CD4-positive, alpha-beta T cell treated with Interleukin-6 at 100 ng/mL for 8 hours (primary cell): ENCODE measurements around the gene RNASE4.
"Not testable (repeated sequence)": the region's sequence is repeated elsewhere in the genome, so short reads cannot be mapped to it uniquely, and the experiment has no call there.

Source experiments
- DNase-seq: peaks from one replicate; pipeline ENCODE4 v3.0.0-alpha.2; 2020; ENCODE audit warnings: mixed read lengths, low spot score

Gene RNASE4, protein sequence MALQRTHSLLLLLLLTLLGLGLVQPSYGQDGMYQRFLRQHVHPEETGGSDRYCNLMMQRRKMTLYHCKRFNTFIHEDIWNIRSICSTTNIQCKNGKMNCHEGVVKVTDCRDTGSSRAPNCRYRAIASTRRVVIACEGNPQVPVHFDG

DNA sequence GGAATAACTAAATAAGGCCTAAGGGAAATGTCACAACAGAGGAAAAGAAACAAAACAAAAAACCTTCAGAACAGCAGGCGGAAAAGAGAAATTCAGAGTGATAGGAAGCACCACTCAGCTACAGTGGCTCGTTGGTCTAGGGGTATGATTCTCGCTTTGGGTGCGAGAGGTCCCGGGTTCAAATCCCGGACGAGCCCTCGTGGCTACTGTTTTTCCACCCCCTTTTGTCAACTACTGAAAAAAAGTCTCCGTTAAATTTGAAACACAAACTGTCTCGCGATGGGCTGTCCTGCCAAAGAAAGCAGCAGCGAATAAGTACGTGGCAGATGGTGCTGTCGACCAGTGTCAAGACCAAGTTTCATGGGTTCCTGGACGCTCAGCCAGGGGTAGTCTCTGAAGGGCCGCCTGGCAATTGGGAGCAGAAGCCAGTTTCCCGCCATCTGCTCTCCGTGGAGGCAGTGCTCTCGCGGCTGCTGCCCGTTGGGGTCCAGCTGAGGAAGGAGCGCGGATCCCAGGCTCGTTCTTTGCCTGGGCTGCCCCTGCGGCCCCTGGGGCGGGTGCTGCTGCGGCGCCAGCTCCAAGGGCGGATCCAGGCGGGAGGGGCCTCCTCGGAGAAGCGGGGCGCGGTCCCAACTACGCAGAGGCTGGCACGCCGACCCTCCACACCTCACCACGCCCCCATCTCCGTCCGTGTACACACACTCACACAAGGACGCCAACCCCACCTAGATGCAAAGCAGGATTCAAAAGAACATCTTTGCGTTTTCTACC, at the start of gene RNASE4:
Gene RNASE4, plus strand, starts transcription at position 670 of the 771 bp plus-strand sequence. CDS start 14,812 bp downstream, outside the sequence.
- peak; percentile 74 for DNase-seq

DNA sequence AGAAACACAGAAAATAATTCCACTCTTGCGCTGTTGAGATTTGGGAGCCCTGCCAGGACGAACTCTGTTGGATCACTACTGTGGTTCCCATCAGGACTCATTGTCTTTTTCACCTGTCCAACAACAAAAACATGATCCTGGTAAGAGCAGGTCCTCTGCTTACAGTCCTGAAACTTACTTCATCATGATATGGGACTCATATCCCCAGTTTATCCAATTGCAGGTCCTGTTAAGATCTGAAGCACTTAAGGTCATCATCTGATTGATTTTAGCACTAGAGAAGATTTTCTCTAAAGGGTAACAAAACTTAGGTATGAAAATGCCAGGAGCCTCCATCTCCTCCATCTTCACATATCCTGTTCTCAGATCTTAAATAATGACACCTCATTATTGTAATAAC, 42.8 kb upstream of the RNASE4 start, which contains the start of gene OR6S1:
Gene OR6S1, minus strand, starts transcription at position 101 of the 400 bp plus-strand sequence. Its CDS starts 0 bp downstream, at position 101.
- no peak for DNase-seq

DNA sequence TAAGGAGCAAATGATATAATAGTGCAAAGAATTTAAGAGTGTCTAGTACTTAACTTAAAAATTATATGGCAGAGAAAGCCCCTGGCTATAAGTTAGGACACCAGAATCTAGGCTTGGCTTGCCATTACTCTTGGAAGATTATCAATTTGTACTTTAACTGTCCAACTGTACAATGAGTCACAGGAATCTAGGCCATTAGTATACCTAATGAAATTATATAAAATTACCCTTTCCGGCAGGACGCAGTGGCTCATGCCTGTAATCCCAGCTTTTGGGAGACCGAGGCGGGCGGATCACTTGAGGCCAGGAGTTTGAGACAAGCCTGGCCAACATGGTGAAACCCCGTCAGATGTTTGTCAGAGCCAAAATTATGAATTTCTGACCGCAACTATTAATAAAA, 42.2 kb upstream of the RNASE4 start:
- no peak for DNase-seq

DNA sequence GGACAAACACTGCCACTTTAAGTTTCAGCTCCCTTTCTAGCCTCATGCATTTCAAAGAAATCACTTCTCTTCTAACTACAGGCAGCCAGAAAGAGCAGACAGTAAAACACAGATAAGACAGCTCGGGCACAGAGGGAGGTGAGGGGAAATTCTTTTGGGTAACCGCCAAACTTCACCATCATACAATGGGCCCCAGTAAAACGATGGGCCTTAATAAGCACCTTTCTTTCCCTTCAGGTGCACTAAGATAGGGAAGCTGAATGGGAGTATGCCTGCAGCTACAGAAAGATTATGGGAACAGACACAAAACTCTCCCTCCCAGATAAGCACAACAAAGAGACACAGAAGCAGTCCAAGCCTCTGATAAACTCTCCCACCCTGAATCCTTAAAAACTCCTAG, 41.6 kb upstream of the RNASE4 start:
- not testable (repeated sequence) for DNase-seq

DNA sequence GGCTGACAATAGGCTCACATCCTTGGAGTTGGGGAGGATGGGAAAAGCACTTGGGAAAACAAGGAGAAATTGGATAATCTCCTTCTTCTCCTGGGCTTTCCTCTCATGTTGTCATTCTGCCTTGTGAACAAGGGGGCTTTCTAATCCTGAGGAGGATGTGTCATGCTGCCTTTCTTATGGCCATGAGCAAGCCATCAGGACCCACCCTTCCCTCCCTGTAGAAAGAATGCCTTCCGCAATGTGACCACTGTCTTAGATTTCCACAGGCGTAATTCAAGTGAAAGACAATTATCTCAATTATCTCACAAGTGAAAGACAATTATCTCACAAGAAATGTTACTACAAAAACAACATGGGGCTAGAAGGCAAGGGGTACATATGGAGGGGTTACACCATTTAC, 39.8 kb upstream of the RNASE4 start:
- no peak for DNase-seq

DNA sequence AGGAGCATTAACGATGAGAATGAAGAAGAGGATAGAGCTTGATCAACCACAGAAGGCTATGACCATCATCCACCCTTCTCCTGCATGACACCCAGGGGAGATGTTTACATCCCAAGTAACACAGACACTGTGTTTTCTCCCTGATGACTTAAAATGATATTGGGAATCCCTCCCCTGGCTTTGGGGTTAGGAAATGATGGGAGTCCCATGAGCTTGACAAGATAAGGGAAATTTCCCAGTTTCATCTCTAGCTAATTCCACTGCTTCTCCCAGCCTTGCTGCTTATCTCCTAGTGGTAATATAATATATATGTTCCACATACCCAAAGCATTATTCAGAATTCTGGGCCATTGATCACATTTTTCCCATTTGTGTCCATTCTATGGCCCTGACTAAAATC, 38.9 kb upstream of the RNASE4 start:
- no peak for DNase-seq

DNA sequence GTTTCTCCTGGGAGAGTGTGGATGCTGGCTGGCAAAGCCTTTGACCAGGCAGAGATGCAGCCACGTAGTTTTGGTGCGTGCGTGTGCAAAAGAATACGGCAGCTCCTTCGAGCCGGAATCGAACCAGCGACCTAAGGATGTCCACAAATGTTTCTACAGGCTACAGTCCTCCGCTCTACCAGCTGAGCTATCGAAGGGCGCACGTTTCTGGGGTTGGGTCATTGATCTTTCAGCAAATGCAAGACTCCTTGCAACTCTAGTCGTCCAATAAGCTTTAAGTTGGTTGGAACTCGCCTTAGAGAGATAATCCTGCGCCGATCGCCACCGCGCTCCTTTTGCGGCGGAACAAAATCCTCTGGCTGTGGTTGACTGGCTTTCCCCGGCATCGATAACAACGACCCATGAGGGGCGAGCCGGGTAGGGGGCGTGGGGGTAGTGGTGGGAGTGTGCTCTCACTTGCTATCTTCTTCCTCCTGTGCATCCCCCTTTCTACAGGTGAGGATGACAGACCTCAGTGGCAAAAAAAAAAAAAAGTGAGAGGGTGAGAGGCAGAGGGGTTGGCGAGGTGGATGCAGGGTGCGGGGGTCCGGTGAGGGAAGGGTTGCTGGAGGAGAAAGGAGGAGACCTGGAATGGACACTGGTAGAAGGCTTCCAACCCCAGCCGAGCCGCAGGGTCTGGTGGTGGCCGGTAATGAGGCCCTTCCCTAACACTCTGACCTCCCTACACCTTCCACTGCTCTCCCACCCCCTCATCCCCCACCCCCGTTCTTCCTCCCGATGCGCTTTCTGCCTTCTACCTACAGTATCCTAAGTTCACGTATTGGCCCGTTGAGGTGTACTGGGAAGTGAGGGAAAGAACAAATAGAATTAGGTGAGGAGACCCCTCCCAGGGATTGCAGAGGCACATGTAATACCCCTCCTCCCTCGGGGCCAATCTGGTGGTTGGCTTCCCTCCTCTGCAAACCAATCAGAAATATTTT, 31.1 kb upstream of the RNASE4 start:
- DNase-seq: no peak

DNA sequence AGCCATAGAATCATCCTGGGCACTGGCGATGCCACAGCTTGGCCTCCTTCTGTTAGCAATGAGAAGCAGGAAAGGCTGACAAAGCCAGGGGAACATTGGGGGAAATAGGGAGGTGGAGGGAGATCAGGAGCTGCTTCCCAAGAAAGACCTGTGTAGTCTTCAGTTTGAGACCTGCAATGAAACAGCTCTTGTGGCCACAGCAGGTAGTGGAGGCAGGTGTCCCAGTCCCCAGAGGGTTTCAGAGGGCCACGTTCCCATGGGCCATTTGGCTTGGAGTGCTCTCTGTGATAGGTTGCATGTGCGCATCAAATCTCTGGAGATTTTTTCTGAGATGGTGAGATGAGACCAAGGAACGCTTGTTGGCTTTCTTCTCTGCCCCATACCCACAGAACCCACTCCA, 28.5 kb upstream of the RNASE4 start:
- no peak for DNase-seq

DNA sequence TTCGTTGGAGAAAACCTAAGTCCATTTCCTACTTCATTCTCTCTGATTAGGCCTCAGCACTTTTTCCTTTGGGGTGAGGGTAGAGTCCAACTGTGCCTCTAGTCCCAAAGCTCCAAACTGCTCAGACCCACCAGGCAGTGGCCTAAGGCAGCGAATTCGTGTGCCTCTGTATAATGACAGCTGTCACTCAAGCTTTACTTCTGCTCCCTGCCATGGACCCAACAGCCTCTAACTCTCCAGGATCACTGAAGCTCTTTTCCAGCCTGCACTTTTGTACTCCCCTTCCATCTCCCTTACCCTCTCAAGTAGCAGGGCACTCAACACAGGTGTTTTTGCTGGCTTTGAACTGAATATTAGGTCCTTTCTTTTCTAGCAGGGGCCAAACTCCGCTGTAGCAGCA, 28.1 kb upstream of the RNASE4 start:
- DNase-seq: no peak

DNA sequence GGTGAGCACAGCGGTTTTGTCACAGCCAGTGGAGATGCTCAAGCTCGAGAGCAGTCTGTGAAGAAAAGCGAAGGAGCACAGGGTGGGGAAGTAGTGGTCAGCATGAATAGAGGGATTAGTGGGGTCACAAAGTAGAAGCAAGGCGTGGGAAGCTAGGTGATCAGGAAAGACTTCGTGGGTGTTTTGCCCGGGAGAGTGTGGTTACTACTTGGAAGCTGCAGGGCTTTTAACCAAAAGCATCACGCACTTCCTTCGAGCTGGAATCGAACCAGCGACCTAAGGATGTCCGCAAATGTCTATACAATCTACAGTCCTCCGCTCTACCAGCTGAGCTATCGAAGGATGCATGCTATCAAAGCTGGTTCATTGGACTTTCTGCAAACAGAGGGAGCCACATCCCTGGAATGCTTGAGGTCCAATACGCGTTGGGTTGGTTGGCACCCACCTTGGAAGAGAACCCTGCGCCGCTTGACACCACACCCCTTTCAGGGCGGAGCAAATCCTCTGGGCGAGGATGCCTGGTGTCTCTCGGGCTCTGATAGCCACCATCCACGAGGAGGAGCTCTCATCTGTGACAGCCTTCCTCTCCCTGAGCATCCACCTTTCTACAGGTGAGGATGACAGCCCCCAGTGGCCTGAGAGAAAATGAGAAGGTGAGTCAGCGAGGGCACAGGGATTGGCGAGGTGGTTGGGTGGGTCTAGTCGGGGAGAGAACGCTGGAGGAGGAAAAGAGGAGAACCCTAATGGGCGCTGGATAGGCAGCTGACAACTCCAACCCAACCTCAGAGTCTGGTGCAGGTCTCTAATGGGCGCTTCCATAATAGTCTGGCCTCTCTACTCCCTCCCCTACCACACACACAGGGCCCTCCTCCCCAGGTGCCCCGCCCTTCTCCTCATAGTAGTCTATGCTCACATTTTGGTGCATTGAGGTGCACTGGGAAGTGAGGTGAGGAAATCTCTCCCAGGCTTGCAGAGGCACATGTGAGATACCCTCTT, 26.8 kb upstream of the RNASE4 start:
- DNase-seq: peak; percentile 29

DNA sequence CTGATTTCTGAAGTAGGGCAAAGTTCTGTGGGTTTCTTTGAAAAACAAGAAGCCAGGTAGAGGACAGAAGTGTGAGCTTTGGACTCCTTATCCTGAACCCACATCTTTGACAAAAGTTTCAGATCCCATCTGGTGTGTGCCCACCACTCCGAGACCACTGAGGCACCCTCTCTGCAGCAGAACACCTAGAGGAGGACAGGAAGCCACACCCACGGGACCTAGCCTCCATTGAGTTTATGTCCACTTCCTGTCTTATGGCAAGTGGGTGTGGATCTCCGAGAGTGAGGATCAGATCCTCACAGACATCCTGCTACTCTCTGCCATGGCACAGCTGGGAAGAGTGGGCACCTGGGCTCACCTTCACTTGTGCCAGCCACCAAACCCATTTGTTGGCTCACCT, 26.1 kb upstream of the RNASE4 start:
- DNase-seq: no peak

DNA sequence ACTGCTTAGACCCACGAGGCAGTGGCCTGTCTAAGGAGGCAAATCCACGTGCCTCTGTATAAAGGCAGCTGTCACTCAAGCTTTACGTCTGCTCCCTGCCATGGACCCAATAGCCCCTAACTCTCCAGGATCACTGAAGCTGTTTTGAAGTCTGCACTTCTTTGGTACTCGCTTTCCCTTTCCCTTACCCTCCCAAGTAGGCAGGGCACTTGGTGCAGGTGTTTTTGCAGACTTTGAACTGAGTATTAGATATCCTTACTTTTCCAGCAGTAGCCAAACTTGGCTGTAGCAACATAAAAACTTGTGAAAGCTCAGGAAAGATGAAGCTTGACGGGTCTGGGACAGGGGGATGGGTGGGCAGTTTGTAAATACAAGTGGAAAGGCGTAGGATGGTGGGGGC, 25.0 kb upstream of the RNASE4 start:
- no peak for DNase-seq

DNA sequence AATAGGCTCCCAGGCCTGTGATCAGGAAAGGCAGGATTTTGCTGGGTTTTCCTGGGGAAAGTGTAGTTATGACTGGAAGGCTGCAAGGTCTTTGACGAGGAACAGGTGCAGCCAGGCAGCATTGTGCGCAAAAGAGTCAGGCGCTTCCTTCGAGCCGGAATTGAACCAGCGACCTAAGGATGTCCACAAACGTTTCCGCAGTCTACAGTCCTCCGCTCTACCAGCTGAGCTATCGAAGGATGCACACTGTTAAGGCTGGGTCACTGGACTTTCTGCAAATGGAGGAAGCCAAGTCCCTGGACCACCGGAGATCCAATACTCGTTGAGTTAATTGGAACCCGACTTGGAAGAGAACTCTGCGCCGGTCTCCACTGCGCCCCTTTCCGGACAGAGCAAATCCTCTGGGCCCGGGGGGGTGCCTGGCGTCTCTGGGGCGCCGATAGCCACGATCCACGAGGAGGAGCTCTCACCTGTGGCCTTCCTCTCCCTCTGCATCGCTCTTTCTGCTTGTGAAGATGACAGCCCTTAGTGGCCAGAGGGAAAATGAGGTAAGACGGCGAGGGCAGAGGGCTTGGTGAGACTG, 24.5 kb upstream of the RNASE4 start:
- no peak for DNase-seq

DNA sequence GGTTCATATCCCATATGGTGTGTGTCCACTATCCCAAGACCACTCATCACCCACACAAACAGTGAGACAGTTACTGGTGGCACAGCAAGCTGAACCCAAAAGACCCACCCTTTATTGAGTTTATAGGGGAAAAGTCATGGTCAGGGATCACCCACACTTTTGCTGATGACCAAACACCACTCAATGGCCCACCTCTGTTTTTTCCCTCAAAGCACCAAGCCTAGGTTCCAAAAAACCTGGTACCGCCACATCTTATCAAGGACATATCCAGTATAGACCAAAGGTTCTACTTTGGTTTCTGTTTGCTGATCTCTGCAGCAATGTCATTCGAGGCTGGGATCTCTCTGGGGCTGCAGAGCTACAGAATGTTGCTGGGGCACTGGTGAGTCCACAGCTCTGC, 23.2 kb upstream of the RNASE4 start:
- DNase-seq: no peak

DNA sequence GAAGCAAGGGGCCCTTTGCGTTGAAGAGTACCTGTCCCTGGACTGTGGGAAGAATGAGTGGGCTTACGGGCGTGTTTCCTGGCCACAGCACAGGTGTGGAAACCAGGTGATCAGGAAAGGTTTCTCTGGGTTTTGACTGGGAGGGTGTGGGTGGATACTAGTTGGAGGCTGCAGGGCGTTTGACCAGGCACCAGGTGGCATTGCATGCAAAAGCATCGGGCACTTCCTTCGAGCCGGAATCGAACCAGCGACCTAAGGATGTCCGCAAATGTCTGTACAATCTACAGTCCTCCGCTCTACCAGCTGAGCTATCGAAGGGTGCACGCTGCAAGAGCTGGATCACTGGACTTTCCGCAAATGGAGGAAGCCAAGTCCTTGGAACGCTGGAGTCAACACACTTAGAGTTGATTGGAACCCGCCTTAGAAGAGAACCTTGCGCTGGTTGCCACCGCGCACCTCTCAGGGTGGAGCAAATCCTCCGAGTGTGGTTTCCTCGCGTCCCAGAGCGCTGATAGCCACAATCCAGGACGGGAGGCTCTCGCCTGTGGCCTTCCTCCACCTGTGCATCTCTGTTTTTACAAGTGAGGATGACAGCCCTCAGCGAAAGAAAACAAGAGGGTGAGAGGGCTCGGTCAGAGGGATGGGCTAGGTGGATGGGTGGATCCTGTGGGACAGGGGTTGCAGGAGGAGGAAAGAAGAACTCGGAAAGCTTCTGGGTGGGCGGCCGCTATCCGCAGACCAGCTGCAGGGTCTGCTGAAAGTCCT, 21.2 kb upstream of the RNASE4 start:
- DNase-seq: peak; percentile 78

DNA sequence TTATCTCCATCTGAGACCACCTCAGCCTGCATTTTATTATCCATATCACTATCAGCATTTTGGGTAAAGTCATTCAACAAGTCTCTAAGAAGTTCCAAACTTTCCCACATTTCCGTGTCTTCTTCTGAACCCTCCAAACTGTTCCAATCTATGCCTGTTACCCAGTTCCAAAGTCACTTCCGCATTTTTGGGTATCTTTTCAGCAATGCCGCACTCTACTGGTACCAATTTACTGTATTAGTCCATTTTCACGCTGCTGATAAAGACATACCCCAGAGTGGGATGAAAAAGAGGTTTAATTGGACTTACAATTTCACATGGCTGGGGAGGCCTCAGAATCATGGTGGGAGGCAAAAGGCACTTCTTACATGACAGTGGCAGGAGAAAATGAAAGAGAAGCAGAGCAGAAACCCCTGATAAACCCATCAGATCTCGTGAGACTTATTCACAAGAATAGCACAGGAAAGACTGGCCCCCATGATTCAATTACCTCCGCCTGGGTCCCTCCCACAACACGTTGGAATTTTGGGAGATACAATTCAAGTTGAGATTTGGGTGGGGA, 17.9 kb upstream of the RNASE4 start:
- not testable (repeated sequence) for DNase-seq

DNA sequence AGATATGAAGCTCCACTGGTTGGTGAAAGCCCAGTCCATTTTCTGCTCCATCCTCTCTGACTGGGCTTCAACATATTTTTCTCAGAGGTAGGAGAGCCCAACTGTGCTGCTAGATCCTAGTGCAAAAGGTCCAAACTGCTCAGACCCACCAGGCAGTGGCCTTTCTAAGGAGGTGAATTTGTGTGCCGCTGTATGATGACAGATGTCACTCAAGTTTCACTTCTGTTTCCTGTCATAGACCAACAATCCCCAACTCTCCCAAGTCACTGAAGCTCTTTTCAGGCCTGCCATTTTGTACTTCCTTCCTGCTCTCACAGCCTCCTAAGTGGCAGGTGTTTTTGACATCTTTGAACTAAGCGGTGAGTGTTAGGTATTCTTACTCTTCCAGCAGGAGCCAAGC, 16.4 kb upstream of the RNASE4 start:
- no peak for DNase-seq

DNA sequence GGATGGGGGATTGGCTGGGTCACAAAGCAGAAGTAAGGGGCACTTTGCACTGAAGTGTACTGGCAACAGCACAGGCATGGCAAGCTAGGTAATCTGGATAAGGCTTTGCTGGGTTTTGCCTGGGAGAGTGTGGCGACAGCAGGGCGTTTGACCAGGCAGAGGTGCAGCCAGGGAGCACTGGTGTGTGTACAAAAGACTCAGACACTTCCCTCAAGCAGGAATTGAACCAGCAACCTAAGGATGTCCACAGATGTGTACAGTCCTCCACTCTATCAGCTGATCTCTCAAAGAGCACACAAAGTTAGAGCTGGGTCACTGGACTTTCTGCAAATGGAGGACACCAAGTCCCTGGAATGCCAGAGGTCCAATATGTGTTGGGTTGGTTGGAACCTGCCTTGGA, 15.4 kb upstream of the RNASE4 start:
- no peak for DNase-seq

DNA sequence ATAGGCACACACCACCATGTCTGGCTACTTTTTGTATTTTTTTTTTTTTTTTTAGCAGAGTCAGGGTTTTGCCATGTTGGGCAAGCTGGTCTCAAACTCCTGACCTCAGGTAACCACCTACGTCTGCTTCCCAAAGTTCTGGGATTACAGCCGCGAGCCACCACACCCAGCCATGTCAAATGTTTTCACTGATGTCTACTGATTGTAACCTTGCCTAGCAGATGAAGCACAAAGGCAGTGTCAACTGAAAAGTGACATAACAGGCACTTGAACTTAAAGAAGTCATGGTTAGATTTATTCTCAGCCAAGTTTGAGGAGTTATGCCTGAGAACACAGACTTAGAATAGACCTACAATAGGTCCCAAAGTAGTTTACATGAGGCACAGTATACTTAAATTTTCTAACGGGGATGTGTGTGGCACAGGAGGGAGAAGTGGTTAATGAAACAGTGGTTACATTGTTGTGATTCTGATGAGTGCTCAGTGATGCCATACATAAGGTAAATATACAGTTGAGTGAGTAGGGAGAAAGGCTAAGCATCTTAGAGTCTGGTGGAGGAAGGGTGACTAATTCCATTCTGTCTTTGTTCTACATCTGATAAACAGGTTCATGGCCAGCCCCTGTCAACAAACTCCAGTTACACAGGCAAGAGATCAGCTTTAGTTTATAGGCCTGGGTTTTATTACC, 12.6 kb upstream of the RNASE4 start:
- DNase-seq: no peak
